CD4-positive, alpha-beta T cell treated with Interleukin-17A for 4 hours (primary cell): ENCODE measurements around the gene CST3.

Source experiments
- DNase-seq: peaks from one replicate; pipeline ENCODE4 v3.0.0-alpha.2; 2020; ENCODE audit warnings: mixed read lengths

Gene CST3

DNA sequence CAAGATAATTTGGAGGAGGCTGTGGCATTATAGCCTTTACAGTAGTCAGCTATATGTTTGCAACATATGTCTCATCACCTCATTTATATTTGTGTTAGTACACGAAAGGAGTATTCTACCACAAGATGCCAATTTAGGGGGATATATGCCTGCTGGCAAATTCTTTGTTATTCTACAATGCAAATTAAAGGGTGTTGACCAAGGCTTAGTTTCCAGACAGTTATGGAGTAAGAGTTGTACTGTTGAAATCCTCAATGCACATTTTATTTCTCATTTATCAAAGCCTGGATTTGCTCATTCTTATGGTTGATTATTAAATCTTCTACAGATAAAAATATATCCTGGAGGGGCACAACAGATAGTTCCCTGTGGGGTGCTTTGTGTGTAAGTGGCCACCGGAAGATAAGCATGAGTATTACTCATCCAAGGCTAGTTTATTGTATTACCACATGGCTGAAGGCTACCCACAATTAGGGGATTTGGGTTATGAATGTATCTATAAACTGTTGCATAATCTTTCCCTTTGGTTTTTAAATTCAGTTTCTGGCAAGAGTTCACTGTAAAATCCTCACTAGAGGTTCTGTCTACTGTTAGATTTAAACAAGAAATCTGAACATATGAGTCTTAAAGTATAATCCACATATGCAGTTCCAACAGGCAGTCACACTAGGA lies 41.0 kb downstream of the CST3 start:
- DNase-seq = no peak

DNA sequence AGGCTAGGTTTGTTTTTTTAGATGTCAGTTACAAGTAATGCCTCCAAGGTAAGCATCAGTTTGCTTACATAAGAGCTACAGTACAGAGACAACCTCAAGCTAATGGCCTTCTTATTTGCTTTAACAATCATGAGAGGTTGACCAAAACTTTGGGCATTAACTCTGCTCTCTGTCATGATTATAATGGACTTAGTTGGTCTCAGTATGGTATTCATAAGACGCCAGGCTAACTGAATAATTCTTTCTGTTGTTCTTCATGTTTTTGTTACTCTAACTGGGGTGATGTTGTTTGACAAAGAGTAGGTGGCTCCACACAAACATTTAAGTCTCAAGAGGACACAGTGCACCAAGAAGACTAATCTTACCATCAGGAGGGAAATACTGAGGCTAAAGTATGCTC lies 41.8 kb downstream of the CST3 start:
- DNase-seq = no peak

DNA sequence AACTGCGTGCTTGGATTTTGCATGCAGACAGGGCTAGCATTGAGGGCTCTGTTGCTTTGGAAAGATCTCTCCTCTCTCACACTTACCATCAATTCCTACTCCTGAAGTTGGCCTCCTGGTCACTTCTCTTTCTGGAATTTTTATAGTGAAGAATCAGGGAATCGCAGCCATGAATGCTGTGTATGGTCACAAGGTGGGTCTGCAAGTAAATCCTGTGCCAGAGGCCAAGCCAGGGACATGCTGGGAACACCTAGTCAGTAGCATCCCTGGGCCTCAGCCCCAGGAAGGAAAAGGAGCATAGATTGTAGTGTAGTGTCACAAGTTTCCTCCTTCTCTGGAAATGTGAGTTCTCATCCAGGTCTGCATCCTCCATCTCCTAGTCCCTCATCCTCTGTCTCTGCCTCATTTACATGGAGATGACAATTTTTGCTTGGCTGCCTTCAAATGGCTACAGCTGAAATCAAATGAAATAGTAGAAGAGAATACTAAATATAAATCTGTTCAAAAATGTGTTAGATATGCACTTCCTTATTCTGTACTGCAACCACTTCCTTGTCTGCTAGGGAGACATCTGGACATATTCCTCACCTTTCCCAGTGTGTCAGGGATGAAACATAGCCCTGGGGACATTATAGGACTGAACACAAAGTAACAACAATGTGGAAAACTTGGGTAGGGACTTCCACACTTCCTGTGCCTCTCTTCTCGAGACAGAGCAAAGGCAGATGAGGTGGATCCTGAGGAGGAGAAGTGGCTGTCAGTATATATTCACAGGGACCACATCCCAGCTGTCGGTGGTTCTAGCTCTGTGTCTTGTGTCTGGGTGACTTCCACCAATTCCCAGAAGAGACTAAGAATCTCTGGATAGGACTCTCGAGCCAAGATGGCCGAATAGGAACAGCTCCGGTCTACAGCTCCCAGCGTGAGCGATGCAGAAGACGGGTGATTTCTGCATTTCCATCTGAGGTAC lies 49.0 kb downstream of the CST3 start:
- no peak for DNase-seq

DNA sequence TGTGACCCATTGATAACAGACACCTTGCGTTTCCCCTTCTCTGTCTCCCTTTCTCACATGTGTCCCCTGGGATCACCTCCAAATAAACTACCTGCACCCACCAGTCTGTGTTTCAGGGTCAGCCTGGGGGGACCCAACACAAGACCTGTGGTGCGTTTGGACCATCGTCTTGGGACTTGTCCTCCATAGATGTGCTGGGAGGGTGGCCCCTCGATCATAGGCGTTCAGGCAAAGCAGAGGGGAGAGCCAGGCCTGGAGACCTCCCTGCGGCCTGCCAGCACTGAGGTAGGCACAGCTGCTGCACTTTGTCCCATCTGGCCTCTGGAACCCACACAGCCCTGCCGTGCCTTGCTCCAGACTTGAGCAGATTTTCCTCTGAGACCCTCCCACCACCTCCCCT lies 50.1 kb downstream of the CST3 start:
- DNase-seq = no peak

DNA sequence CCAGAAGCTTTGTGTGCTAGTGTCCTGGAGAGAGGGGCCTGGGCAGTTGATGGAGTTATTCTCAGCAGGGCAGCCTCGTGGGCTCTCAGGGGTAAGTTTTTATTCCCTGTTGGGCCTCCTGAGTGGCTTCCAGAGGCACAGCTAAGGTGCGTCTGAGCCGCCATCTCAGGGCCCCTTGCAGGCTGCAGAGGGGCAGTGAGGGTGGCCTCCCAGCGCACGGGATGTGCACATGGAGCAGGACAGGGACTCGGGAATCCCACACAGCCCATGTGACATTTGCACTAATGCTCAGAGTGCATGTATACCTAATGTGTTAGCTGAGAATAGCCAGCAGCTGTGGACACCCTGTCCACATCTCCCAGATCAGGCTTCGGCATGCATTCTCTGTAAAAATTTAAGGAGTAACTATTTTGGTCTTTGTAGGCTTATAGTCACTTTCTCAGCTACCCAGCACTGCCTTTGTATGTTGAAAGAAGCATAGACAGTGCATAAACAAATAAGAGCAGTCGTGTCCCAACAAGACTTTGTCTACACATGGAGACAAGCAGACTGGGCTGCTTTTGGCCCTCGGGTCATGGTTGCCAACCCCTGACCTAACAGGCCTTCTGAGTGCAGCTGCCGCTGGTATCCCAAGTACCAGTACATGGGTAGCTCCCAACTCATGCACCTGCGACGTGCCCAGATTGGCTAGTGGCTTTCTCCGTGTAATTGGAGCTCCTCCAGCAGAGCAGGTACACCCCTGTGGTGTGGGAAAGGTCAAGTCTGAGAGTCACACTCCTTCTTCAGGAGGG lies 50.8 kb downstream of the CST3 start:
- no peak for DNase-seq

DNA sequence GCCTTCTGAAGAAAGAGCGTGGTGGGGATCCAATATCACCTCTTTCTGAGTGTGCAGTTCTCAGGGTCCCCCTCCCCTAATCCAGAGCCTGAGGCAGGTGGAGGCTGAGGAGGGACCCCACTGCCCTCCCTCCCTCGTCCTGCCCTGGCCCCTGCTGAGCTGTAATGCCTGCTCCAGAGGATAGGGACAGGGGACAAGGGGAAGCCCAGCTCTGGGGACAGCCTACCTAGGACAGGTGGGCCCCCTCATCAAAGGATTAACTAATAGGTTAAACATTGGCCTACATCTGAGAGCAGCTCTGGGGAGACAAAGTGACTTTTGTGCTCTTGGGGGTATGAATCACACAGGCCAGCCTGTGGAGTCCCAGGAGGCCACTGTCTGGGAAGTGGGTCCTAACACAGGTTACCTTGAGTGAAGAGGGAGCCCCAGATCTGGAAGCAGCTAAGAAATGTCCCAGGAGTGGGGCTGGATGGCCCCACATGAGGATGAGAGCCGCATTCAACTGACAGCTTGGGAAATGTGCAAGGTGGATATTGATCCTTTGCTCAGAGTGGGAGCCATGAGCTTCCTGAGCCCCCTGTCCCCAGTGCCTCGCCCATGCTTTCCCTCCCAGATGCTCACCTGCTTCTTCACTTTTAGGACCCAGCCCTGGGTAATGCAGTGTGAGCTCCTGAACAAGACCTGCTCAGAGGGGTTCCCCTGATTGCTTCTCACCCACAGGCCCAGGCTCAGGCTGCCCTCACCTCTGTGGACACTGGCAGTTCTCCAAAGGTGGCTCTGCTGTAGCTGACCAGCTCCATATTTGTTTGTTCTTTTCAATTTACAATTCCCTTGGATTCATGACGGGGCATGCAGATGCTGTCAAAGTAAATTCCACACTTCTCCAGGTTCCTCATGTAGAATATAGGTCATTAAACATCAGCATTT lies 51.7 kb downstream of the CST3 start:
- no peak for DNase-seq

DNA sequence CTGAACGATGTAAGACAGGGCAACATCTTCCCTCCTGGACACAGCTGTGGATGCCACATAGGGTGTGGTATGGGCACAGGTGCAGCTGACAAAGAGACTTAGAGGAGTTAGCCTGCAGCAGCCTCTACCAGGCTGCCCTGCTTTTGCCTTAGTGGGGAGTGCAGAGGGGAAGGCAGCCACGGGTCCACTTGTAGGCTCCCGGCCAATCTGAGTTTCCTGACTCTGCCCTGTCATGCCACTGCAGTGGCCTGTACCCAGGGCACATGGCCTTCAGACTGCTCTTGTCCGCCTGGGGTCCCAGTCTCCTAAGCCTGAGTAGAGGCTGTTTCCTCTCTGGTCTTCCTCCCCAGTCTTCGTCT lies 52.3 kb downstream of the CST3 start:
- no peak for DNase-seq

DNA sequence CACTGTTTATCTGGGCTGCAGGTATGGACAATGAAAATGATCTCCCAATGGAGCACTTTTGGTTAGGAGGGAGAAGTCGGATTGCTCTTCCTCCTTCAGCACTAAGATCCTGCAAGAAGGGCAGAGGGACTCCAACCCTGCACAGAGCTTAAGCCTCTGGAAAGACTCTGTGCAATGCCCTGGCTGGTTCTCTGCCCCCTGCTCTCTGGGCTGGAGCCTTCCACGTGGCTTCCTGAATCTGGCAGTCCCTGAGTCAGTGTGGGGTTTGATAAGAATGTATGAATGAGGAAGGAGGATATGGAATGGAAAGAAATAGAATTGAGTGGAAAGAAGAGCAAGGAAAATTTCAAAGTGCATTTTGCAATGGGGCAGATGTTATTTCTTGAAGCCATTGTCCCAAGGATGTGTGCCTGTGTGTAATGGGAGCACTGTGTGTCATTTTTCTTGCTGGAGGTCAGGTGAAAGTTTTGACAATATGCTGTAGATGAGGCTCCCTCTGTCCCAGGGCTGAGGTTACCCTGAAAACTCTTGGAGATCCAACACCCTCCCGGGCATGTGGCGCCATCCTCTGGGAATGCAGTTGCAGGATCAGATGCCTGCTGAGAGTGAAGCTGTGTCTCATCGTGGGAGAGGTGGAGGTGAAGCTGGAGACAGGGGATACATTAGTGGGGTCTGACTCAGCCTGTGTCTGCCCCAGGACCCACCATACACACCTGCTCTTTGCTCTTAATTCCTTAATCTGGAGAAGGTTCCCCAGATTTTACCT lies 53.1 kb downstream of the CST3 start:
- DNase-seq = no peak
